HepG2 (cell line): ENCODE measurements around the gene PDE9A. TPM values are rescaled to one million over a fixed set of nuclear protein-coding genes. Genes with fewer than 3 reads are reported as not detected.

Source experiments
- ETV6 ChIP-seq: sonication (generic); formaldehyde crosslinking; conservative IDR thresholded peaks from 2 replicates; pipeline ENCODE4 v1.4.0; 2020; ENCODE audit warnings: missing genetic modification reagents
- HNRNPL ChIP-seq: fragments of 200-400 bp; formaldehyde crosslinking; IDR thresholded peaks from 2 replicates; pipeline ENCODE4 v1.6.1; 2017; ENCODE audit warnings: mild to moderate bottlenecking, low read depth, low read length
- HOXD1 ChIP-seq: sonication (generic); formaldehyde crosslinking; IDR thresholded peaks from 2 replicates; pipeline ENCODE4 v1.5.0; 2020; ENCODE audit warnings: missing genetic modification reagents
- KDM5B ChIP-seq: sonication (generic); formaldehyde crosslinking; IDR thresholded peaks from 2 replicates; pipeline ENCODE4 v1.4.0; 2020; ENCODE audit warnings: missing genetic modification reagents, mild to moderate bottlenecking, borderline replicate concordance
- PRPF4 ChIP-seq: fragments of 200-400 bp; formaldehyde crosslinking; IDR thresholded peaks from 2 replicates; pipeline ENCODE4 v1.6.1; 2016; ENCODE audit warnings: low read length, low read depth; ENCODE audit not compliant: poor library complexity, severe bottlenecking
- REL ChIP-seq: sonication (generic); formaldehyde crosslinking; conservative IDR thresholded peaks from 2 replicates; pipeline ENCODE4 v1.8.0; 2022; ENCODE audit warnings: mild to moderate bottlenecking, missing genetic modification reagents, moderate library complexity
- RNF2 ChIP-seq: fragments of 450-650 bp; conservative IDR thresholded peaks from 2 replicates; pipeline ENCODE4 v1.6.1; 2016; ENCODE audit warnings: low read depth
- THAP11 ChIP-seq: IDR thresholded peaks from 2 replicates; pipeline ENCODE4 v1.6.1; 2016; ENCODE audit warnings: missing biosample characterization, missing genetic modification reagents
- ZBTB49 ChIP-seq: sonication (generic); formaldehyde crosslinking; IDR thresholded peaks from 2 replicates; pipeline ENCODE4 v1.4.0; 2020; ENCODE audit warnings: missing genetic modification reagents, borderline replicate concordance
- ZNF282 ChIP-seq: fragments of 450-650 bp; IDR thresholded peaks from 2 replicates; pipeline ENCODE4 v1.6.1; 2018; ENCODE audit not compliant: partially characterized antibody
- ZNF609 ChIP-seq: sonication (generic); formaldehyde crosslinking; IDR thresholded peaks from 2 replicates; pipeline ENCODE4 v1.4.0; 2020; ENCODE audit warnings: mild to moderate bottlenecking, missing genetic modification reagents, borderline replicate concordance
- ZNF792 ChIP-seq: IDR thresholded peaks from 2 replicates; pipeline ENCODE4 v1.6.1; 2016
- ZNF841 ChIP-seq: sonication (generic); formaldehyde crosslinking; IDR thresholded peaks from 2 replicates; pipeline ENCODE4 v1.8.1; 2023; ENCODE audit warnings: missing genetic modification reagents, borderline replicate concordance
- ZSCAN5A ChIP-seq: sonication (generic); formaldehyde crosslinking; IDR thresholded peaks from 2 replicates; pipeline ENCODE4 v1.8.0; 2022; ENCODE audit warnings: mild to moderate bottlenecking, missing genetic modification reagents, borderline replicate concordance
- polyA plus RNA-seq, 8 experiments: library from polyadenylated mRNA; depleted of rRNA in 3 of 8; stranded (reverse) in 7 of 8; unstranded in 1 of 8; fragments of >200 nt; fragmentation: Illumina TruSeq in 4 of 8; extraction: Trizol in 4 of 8; gene quantifications; 2 replicates each; pipeline versions ENCODE4 v1.2.1 to v1.2.3, GENCODE V29; 2011 to 2016; ENCODE audit warnings: low read depth in 4 of 8, missing spikeins in 1 of 8, mixed read lengths in 1 of 8; ENCODE audit not compliant: insufficient read depth in 1 of 8
- total RNA-seq, 5 experiments: library from RNA; depleted of rRNA; stranded (reverse); fragments of >200 nt; fragmentation: Illumina TruSeq; extraction: Trizol; gene quantifications; 2 replicates each; pipeline ENCODE4 v1.2.3, GENCODE V29; 2016; ENCODE audit warnings: low read depth in 1 of 5
- TF ChIP-seq, protein P1 (sequence below): IDR thresholded peaks from 2 replicates; pipeline ENCODE4 v1.6.1; 2012; ENCODE audit warnings: low read length, improper control_type of control experiment

PDE9A gene
- total and polyA plus RNA-seq, 2 of the 13 experiments (the other 11 are each of a cell fraction or from before 2014, with no cell fraction given) = 4.6 to 19.7 TPM

DNA sequence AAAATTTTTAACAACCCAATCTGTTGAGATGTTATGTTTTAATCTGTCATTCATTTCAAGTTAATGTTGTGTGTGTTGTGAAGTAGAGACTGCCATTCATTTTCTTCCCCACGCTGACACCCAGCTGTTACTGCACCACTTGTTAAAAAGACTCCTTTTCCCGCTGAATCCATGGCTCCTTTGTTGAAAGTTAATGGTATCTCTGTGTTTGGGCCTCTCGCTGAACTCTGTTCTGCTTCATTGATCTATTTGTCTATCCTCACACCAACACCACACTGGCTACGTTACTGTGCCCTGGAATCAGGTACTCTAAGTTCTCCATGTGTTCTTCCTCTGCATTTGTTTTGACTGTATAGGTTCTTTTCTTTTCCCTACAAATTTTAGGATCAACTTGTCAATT, 58.2 kb downstream of the PDE9A start (continued):
- no peak for TF ChIP-seq ZSCAN5A (CRISPR knock-in tag)
- TF ChIP-seq ZNF282 = no peak
- TF ChIP-seq ZBTB49 (CRISPR knock-in tag) = no peak
- TF ChIP-seq HOXD1 (CRISPR knock-in tag) = no peak
- no peak for TF ChIP-seq KDM5B (CRISPR knock-in tag)
- TF ChIP-seq, protein P1, sequence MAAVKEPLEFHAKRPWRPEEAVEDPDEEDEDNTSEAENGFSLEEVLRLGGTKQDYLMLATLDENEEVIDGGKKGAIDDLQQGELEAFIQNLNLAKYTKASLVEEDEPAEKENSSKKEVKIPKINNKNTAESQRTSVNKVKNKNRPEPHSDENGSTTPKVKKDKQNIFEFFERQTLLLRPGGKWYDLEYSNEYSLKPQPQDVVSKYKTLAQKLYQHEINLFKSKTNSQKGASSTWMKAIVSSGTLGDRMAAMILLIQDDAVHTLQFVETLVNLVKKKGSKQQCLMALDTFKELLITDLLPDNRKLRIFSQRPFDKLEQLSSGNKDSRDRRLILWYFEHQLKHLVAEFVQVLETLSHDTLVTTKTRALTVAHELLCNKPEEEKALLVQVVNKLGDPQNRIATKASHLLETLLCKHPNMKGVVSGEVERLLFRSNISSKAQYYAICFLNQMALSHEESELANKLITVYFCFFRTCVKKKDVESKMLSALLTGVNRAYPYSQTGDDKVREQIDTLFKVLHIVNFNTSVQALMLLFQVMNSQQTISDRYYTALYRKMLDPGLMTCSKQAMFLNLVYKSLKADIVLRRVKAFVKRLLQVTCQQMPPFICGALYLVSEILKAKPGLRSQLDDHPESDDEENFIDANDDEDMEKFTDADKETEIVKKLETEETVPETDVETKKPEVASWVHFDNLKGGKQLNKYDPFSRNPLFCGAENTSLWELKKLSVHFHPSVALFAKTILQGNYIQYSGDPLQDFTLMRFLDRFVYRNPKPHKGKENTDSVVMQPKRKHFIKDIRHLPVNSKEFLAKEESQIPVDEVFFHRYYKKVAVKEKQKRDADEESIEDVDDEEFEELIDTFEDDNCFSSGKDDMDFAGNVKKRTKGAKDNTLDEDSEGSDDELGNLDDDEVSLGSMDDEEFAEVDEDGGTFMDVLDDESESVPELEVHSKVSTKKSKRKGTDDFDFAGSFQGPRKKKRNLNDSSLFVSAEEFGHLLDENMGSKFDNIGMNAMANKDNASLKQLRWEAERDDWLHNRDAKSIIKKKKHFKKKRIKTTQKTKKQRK = no peak
- TF ChIP-seq ZNF792 (CRISPR knock-in tag) = peak; percentile 56; the same call in 1 of the 2 replicates
- TF ChIP-seq REL = no peak
- TF ChIP-seq THAP11 (CRISPR knock-in tag) = 0 out of 2 replicates have a peak, but pooled peaks have one; percentile 48
- no peak for TF ChIP-seq RNF2
- TF ChIP-seq ZNF841 = no peak
- TF ChIP-seq ETV6 (CRISPR knock-in tag) = no peak
- TF ChIP-seq PRPF4 = no peak
- peak; percentile 82 for TF ChIP-seq ZNF609 (CRISPR knock-in tag)
- TF ChIP-seq HNRNPL = no peak
